SK-N-SH (cell line): ENCODE measurements around the gene HRCT1. TPM values are rescaled to one million over a fixed set of nuclear protein-coding genes. Genes with fewer than 3 reads are reported as not detected.

Source experiments
- CTCF ChIA-PET: fragments of 300-600, 350-600 bp; formaldehyde crosslinking; extraction: SDS; loops from one replicate; lab custom pipeline; 2021; lab: Yijun Ruan, JAX
- POLR2A ChIA-PET: fragments of 350-600 bp; sonication (Branson Sonifier 250); formaldehyde crosslinking; extraction: SDS; loops from one replicate; lab custom pipeline; 2020; ENCODE audit warnings: antibody characterized with exemption, inconsistent platforms; lab: Yijun Ruan, JAX
- DNase-seq: peaks from one replicate; pipeline ENCODE4 v3.0.0; 2012
- H2AFZ ChIP-seq: fragments of 200-600 bp; sonication (generic); 2 replicates; pipeline ENCODE4 v1.8.1; 2016; ENCODE audit warnings: antibody characterized with exemption, mild to moderate bottlenecking, low read depth
- H3F3A ChIP-seq: fragments of 200-600 bp; sonication (generic); replicated peaks from 2 replicates; pipeline ENCODE3; 2016; ENCODE audit warnings: antibody characterized with exemption, mild to moderate bottlenecking; ENCODE audit not compliant: insufficient read depth
- H3K27ac ChIP-seq, 2 experiments: fragments of 200-500 bp in 1 of 2; fragments of 200-600 bp in 1 of 2; sonication (Bioruptor generic) in 1 of 2; sonication (generic), shearing (Covaris generic) in 1 of 2; 2 replicates each; pipeline versions ENCODE4 v1.5.1 to v1.6.1; 2014 to 2016; ENCODE audit warnings: low read depth in 2 of 2, inconsistent platforms in 1 of 2, low read length in 1 of 2, mild to moderate bottlenecking in 1 of 2, mixed read lengths in 1 of 2
- H3K27me3 ChIP-seq: fragments of 200-600 bp; sonication (generic), shearing (Covaris generic); 2 replicates; pipeline ENCODE4 v1.6.1; 2016; ENCODE audit warnings: mixed run types; ENCODE audit not compliant: insufficient read depth
- H3K36me3 ChIP-seq, 2 experiments: fragments of 200-500 bp in 1 of 2; fragments of 200-600 bp in 1 of 2; sonication (Bioruptor generic) in 1 of 2; sonication (generic) in 1 of 2; replicated peaks in 1 of 2; 2 replicates each; pipeline versions ENCODE3 to v1.5.1; 2014 to 2016; ENCODE audit warnings: low read length in 1 of 2, mild to moderate bottlenecking in 1 of 2; ENCODE audit not compliant: insufficient read depth in 2 of 2, control insufficient read depth in 1 of 2
- H3K4me1 ChIP-seq, 2 experiments: fragments of 200-500 bp in 1 of 2; fragments of 200-600 bp in 1 of 2; sonication (Bioruptor generic) in 1 of 2; sonication (generic), shearing (Covaris generic) in 1 of 2; 2 replicates each; pipeline versions ENCODE4 v1.5.1 to v1.6.1; 2014 to 2016; ENCODE audit warnings: low read depth in 1 of 2, low read length in 1 of 2, mixed run types in 1 of 2; ENCODE audit not compliant: insufficient read depth in 2 of 2, control insufficient read depth in 1 of 2
- H3K4me2 ChIP-seq: fragments of 200-600 bp; sonication (generic), shearing (Covaris generic); 2 replicates; pipeline ENCODE4 v1.6.1; 2017; ENCODE audit warnings: mixed run types
- H3K4me3 ChIP-seq, 2 experiments: fragments of 200-500 bp in 1 of 2; fragments of 200-600 bp in 1 of 2; sonication (Bioruptor generic) in 1 of 2; sonication (generic), shearing (Covaris generic) in 1 of 2; 2 replicates each; pipeline versions ENCODE4 v1.5.1 to v1.8.1; 2014 to 2016; ENCODE audit warnings: low read depth in 2 of 2, inconsistent platforms in 1 of 2, low read length in 1 of 2, mild to moderate bottlenecking in 1 of 2, mixed read lengths in 1 of 2, moderate library complexity in 1 of 2
- H3K79me2 ChIP-seq: fragments of 200-600 bp; sonication (generic); 2 replicates; pipeline ENCODE4 v1.8.1; 2017; ENCODE audit warnings: mild to moderate bottlenecking; ENCODE audit not compliant: insufficient read depth
- H3K9ac ChIP-seq: fragments of 200-600 bp; sonication (generic); 2 replicates; pipeline ENCODE4 v1.6.1; 2017; ENCODE audit warnings: mixed run types
- H3K9me2 ChIP-seq: fragments of 200-600 bp; sonication (generic); 2 replicates; pipeline ENCODE4 v1.6.1; 2017; ENCODE audit warnings: mixed run types
- H3K9me3 ChIP-seq: fragments of 200-600 bp; sonication (generic); 2 replicates; pipeline ENCODE4 v1.6.1; 2017; ENCODE audit warnings: mixed run types, mild to moderate bottlenecking, moderate library complexity
- H4K20me1 ChIP-seq: fragments of 200-600 bp; sonication (generic); 2 replicates; pipeline ENCODE4 v1.6.1; 2017; ENCODE audit warnings: mild to moderate bottlenecking, mixed run types; ENCODE audit not compliant: insufficient read depth
- CTCF ChIP-seq: fragments of 200-600 bp; sonication (generic); IDR thresholded peaks from 2 replicates; pipeline ENCODE4 v1.6.1; 2017; ENCODE audit warnings: antibody characterized with exemption, mild to moderate bottlenecking, moderate library complexity
- EP300 ChIP-seq, 2 experiments: IDR thresholded peaks; 2 replicates each; pipeline versions ENCODE4 v1.4.0 to v1.6.1; 2012; ENCODE audit warnings: borderline replicate concordance in 1 of 2, low read depth in 1 of 2, low read length in 1 of 2
- FOXM1 ChIP-seq: IDR thresholded peaks from 2 replicates; pipeline ENCODE4 v1.4.0; 2012; ENCODE audit warnings: low read depth, mild to moderate bottlenecking
- GATA2 ChIP-seq: sonication (generic); formaldehyde crosslinking; IDR thresholded peaks from 2 replicates; pipeline ENCODE4 v1.5.0; 2020; ENCODE audit warnings: mild to moderate bottlenecking, missing genetic modification reagents
- JUND ChIP-seq: IDR thresholded peaks from 2 replicates; pipeline ENCODE4 v1.4.0; 2012
- MEF2A ChIP-seq: IDR thresholded peaks from 2 replicates; pipeline ENCODE4 v1.4.0; 2012; ENCODE audit warnings: low read depth, borderline replicate concordance
- MXI1 ChIP-seq: IDR thresholded peaks from 2 replicates; pipeline ENCODE4 v1.6.1; 2012; ENCODE audit warnings: mild to moderate bottlenecking, low read depth, low read length, improper control_type of control experiment
- NRF1 ChIP-seq: IDR thresholded peaks from 2 replicates; pipeline ENCODE4 v1.6.1; 2012; ENCODE audit warnings: low read depth, mild to moderate bottlenecking, low read length
- POLR2AphosphoS5 ChIP-seq: IDR thresholded peaks from 2 replicates; pipeline ENCODE4 v1.6.1; 2012; ENCODE audit warnings: low read depth, low read length
- RAD21 ChIP-seq: IDR thresholded peaks from 2 replicates; pipeline ENCODE4 v1.6.1; 2012; ENCODE audit warnings: mild to moderate bottlenecking, low read length
- REST ChIP-seq: IDR thresholded peaks from 2 replicates; pipeline ENCODE4 v1.6.1; 2012; ENCODE audit warnings: mild to moderate bottlenecking, low read depth, low read length, moderate library complexity
- RFX5 ChIP-seq: IDR thresholded peaks from 2 replicates; pipeline ENCODE4 v1.6.1; 2012; ENCODE audit warnings: mild to moderate bottlenecking, improper control_type of control experiment, low read length
- RXRA ChIP-seq: IDR thresholded peaks from 2 replicates; pipeline ENCODE4 v1.4.0; 2012; ENCODE audit warnings: low read depth, mild to moderate bottlenecking, borderline replicate concordance
- SIN3A ChIP-seq: IDR thresholded peaks from 2 replicates; pipeline ENCODE4 v1.6.1; 2012; ENCODE audit warnings: low read depth, mild to moderate bottlenecking, low read length, moderate library complexity, borderline replicate concordance
- SMC3 ChIP-seq: IDR thresholded peaks from 2 replicates; pipeline ENCODE4 v1.6.1; 2012; ENCODE audit warnings: low read depth, low read length, improper control_type of control experiment
- TAF1 ChIP-seq: IDR thresholded peaks from 2 replicates; pipeline ENCODE4 v1.6.1; 2012; ENCODE audit warnings: low read depth, mild to moderate bottlenecking, low read length, moderate library complexity, borderline replicate concordance
- ZBTB33 ChIP-seq: IDR thresholded peaks from 2 replicates; pipeline ENCODE4 v1.4.0; 2012; ENCODE audit warnings: low read depth, borderline replicate concordance
- WGBS: methylation state at CpG from one replicate; pipeline ENCODE4 v1.1.6; 2017; ENCODE audit warnings: low lambda C conversion rate; 5-methylcytosine and 5-hydroxymethylcytosine counted together
- polyA plus RNA-seq, 3 experiments: library from polyadenylated mRNA; depleted of rRNA; stranded (reverse); fragments of >200 nt; gene quantifications; 2 replicates each; pipeline ENCODE4 v1.2.3, GENCODE V29; 2012

HRCT1 gene
- polyA plus RNA-seq, 1 of the 3 experiments (the other 2 are of a cell fraction): 3.0 TPM

- no peak for TF ChIP-seq REST
- TF ChIP-seq JUND: no peak
- TF ChIP-seq, all 33 proteins: peak for 0
These were observed 46.7 kb downstream of the HRCT1 start (continued) for GRCh38 chr9:35952526-35953191.

GRCh38 chr9:35954942-35955546 is 49.0 kb downstream of the HRCT1 start:
- peak; percentile 65 for DNase-seq
- WGBS: 8% methylated on average over 6 of the region's 6 CpGs
- Histone ChIP-seq H3K9me2 (no peaks in the 10 kb centered on the region), H3K4me3 (no peak overlapping the region; a peak in 1 of 4 replicates), H4K20me1 (no peaks in the 10 kb centered on the region), H3F3A (peaks cover 19% of the 10 kb centered on the region), H3K9me3 (no peaks in the 10 kb centered on the region), H3K9ac (no peak overlapping the region), H3K27ac (no peak overlapping the region), H2AFZ (peak overlapping the region; percentile 40; the same call in 1 of the 2 replicates), H3K36me3 (no peaks in the 10 kb centered on the region), H3K27me3 (no peaks in the 10 kb centered on the region), H3K4me1 (peaks cover 0 to 9% of the 10 kb centered on the region in 2 experiments; a peak in 1 of 4 replicates), H3K4me2 (no peak overlapping the region), H3K79me2 (no peaks in the 10 kb centered on the region)
- TF ChIP-seq SIN3A (no peak), MXI1 (no peak), MEF2A (no peak), SMC3 (peak; percentile 81), POLR2AphosphoS5 (no peak), ZBTB33 (no peak), RAD21 (peak; percentile 84), CTCF (peak; percentile 88), GATA2 (no peak), RFX5 (no peak), NRF1 (no peak), FOXM1 (no peak), JUND (no peak), TAF1 (no peak), RXRA (no peak), EP300 (IDR thresholded peaks at IDR 0.05; ENCODE audit: borderline replicate concordance in 1 of 2, low read depth in 1 of 2, low read length in 1 of 2) (no peak), REST (no peak)
- ChIA-PET CTCF (interaction anchor here (0.6 to 7.5 kb wide), 48 partner anchors 10 to 1123 kb away, joined by 3 to 88 read pairs (median 4); partner anchors contain the start of genes GLIPR2, HRCT1 and RECK), POLR2A (no interaction called here)
